Caco-2 (cell line): ENCODE results near the gene NIPAL3. TPM values are rescaled to one million over a fixed set of nuclear protein-coding genes. Genes with fewer than 3 reads are reported as not detected.

Experiments used
- BruUV-seq: library from RNA; stranded (reverse); fragments of 400-500 nt; replicated peaks from 2 replicates; lab custom pipeline; 2021; lab: Mats Ljungman, UMichigan
- CTCF ChIA-PET: fragments of 300-600 bp; sonication (Branson Sonifier 250); formaldehyde crosslinking; loops from one replicate; lab custom pipeline; 2022; ENCODE audit warnings: antibody characterized with exemption; lab: Charles Lee
- POLR2A ChIA-PET: fragments of 300-600 bp; sonication (Branson Sonifier 250); formaldehyde crosslinking; loops from one replicate; lab custom pipeline; 2022; ENCODE audit warnings: antibody characterized with exemption; lab: Charles Lee
- DNase-seq, 2 experiments: peaks; one replicate each; pipeline versions ENCODE4 v3.0.0 to v3.0.0-alpha.2; 2020 to 2022
- H3K27me3 ChIP-seq: replicated peaks from 2 replicates; pipeline ENCODE4 v1.6.0; 2011; ENCODE audit warnings: low read length; ENCODE audit not compliant: control insufficient read depth, insufficient read depth
- H3K36me3 ChIP-seq: 2 replicates; pipeline ENCODE4 v1.5.1; 2011; ENCODE audit warnings: low read length; ENCODE audit not compliant: control insufficient read depth, insufficient read depth
- H3K4me1 ChIP-seq: fragments of 250-450 bp; sonication (Bioruptor Pico); 2 replicates; pipeline ENCODE4 v1.5.1; 2020; ENCODE audit warnings: mild to moderate bottlenecking
- H3K4me3 ChIP-seq: 2 replicates; pipeline ENCODE4 v1.5.1; 2011; ENCODE audit warnings: low read depth, mild to moderate bottlenecking, control low read depth, low read length
- H3K9me3 ChIP-seq: fragments of 250-450 bp; sonication (Bioruptor Pico); 2 replicates; pipeline ENCODE4 v1.5.1; 2020; ENCODE audit warnings: mild to moderate bottlenecking, moderate library complexity
- H3K27ac Mint-ChIP-seq: one replicate; pipeline ENCODE4 v1.8.0; 2022; ENCODE audit warnings: mixed read lengths; ENCODE audit not compliant: unreplicated experiment
- H3K27me3 Mint-ChIP-seq: one replicate; pipeline ENCODE4 v1.8.0; 2022; ENCODE audit warnings: mixed read lengths; ENCODE audit not compliant: insufficient read depth, unreplicated experiment
- H3K36me3 Mint-ChIP-seq: one replicate; pipeline ENCODE4 v1.8.0; 2022; ENCODE audit warnings: mild to moderate bottlenecking, mixed read lengths; ENCODE audit not compliant: insufficient read depth, unreplicated experiment
- H3K4me1 Mint-ChIP-seq: one replicate; pipeline ENCODE4 v1.8.0; 2022; ENCODE audit warnings: low read depth, mixed read lengths; ENCODE audit not compliant: unreplicated experiment
- H3K4me3 Mint-ChIP-seq: one replicate; pipeline ENCODE4 v1.8.0; 2022; ENCODE audit warnings: mild to moderate bottlenecking, moderate library complexity, mixed read lengths; ENCODE audit not compliant: unreplicated experiment
- H3K9me3 Mint-ChIP-seq: one replicate; pipeline ENCODE4 v1.8.0; 2022; ENCODE audit warnings: mixed read lengths; ENCODE audit not compliant: unreplicated experiment
- CTCF ChIP-seq, 2 experiments: fragments of 200-600 bp in 1 of 2; IDR thresholded peaks; 1 replicate in 1 of 2; 2 replicates in 1 of 2; pipeline versions ENCODE4 v1.5.1 to v1.8.0; 2011 to 2022; ENCODE audit warnings: antibody characterized with exemption in 1 of 2, control low read depth in 1 of 2, inconsistent platforms in 1 of 2, low read depth in 1 of 2, low read length in 1 of 2, mild to moderate bottlenecking in 1 of 2, moderate library complexity in 1 of 2; ENCODE audit not compliant: insufficient read depth in 1 of 2, severe bottlenecking in 1 of 2, unreplicated experiment in 1 of 2
- intact Hi-C: fragments of 100-400 bp; cut with micrococcal nuclease; formaldehyde crosslinking; loops from one replicate; pipeline ENCODE4 v1.10.0; 2022; ENCODE audit not compliant: unreplicated experiment
- total RNA-seq: library from RNA; stranded (reverse); gene quantifications from 2 replicates; pipeline ENCODE4 v1.2.3, GENCODE V29; 2022

NIPAL3 gene
- total RNA-seq, 1 experiment from 2014 or later = 9.2 TPM

GRCh38 chr1:24440436-24440835, 24.8 kb downstream of the NIPAL3 start:
- H3K9me3 Mint-ChIP-seq = no peaks in the 10 kb centered on the region
- no TSS peak for BruUV-seq
- Histone ChIP-seq H3K27me3 (no peaks in the 10 kb centered on the region), H3K36me3 (no peaks in the 10 kb centered on the region), H3K9me3 (no peaks in the 10 kb centered on the region), H3K4me3 (no peak overlapping the region), H3K4me1 (no peaks in the 10 kb centered on the region)
- intact Hi-C loops = no loop called here
- no peak overlapping the region for H3K27ac Mint-ChIP-seq
- no peaks in the 10 kb centered on the region for H3K4me1 Mint-ChIP-seq
- ChIA-PET POLR2A (no interaction called here), CTCF (no interaction called here)
- TF ChIP-seq CTCF (IDR thresholded peaks at IDR 0.05; ENCODE audit: insufficient read depth in 1 of 2, low read depth in 1 of 2, low read length in 1 of 2, severe bottlenecking in 1 of 2, unreplicated experiment in 1 of 2) = no peak
- no peak for DNase-seq
- H3K27me3 Mint-ChIP-seq = no peaks in the 10 kb centered on the region
- no peak overlapping the region for H3K4me3 Mint-ChIP-seq
- H3K36me3 Mint-ChIP-seq = no peaks in the 10 kb centered on the region

- H3K9me3 Mint-ChIP-seq = no peaks in the 10 kb centered on the region
- no peaks in the 10 kb centered on the region for H3K36me3 ChIP-seq
- intact Hi-C loops = no loop called here
- no peaks in the 10 kb centered on the region for H3K4me1 ChIP-seq
- ChIA-PET CTCF (no interaction called here), POLR2A (no interaction called here)
- H3K9me3 ChIP-seq = no peaks in the 10 kb centered on the region
- H3K27me3 Mint-ChIP-seq = no peaks in the 10 kb centered on the region
- no TSS peak for BruUV-seq
- no peak for TF ChIP-seq CTCF (IDR thresholded peaks at IDR 0.05; ENCODE audit: insufficient read depth in 1 of 2, low read depth in 1 of 2, low read length in 1 of 2, severe bottlenecking in 1 of 2, unreplicated experiment in 1 of 2)
- no peak for DNase-seq
- H3K36me3 Mint-ChIP-seq = no peaks in the 10 kb centered on the region
- no peak overlapping the region for H3K4me3 ChIP-seq
- no peak overlapping the region for H3K27ac Mint-ChIP-seq
- no peak overlapping the region for H3K4me3 Mint-ChIP-seq
- H3K4me1 Mint-ChIP-seq = no peaks in the 10 kb centered on the region
- H3K27me3 ChIP-seq = no peaks in the 10 kb centered on the region
Measured at GRCh38 chr1:24441480-24441879, 25.9 kb downstream of the NIPAL3 start.

GRCh38 chr1:24441996-24442668, 26.5 kb downstream of the NIPAL3 start:
- intact Hi-C loops = no loop called here
- no peak for TF ChIP-seq CTCF (IDR thresholded peaks at IDR 0.05; ENCODE audit: insufficient read depth in 1 of 2, low read depth in 1 of 2, low read length in 1 of 2, severe bottlenecking in 1 of 2, unreplicated experiment in 1 of 2)
- Mint-ChIP-seq H3K27me3 (no peaks in the 10 kb centered on the region), H3K4me3 (no peak overlapping the region), H3K9me3 (no peaks in the 10 kb centered on the region), H3K27ac (no peak overlapping the region), H3K4me1 (no peaks in the 10 kb centered on the region), H3K36me3 (no peaks in the 10 kb centered on the region)
- POLR2A ChIA-PET = no interaction called here
- Histone ChIP-seq H3K36me3 (no peaks in the 10 kb centered on the region), H3K27me3 (no peaks in the 10 kb centered on the region), H3K4me3 (no peak overlapping the region), H3K4me1 (no peaks in the 10 kb centered on the region), H3K9me3 (no peaks in the 10 kb centered on the region)
- no peak for DNase-seq
- BruUV-seq = no TSS peak
- CTCF ChIA-PET = no interaction called here
